ENCODE results near the gene ENTR1. TPM values are rescaled to one million over a fixed set of nuclear protein-coding genes. Genes with fewer than 3 reads are reported as not detected.
"Not testable (repeated sequence)": the region's sequence is repeated elsewhere in the genome, so short reads cannot be mapped to it uniquely, and the experiment has no call there.

Gene ENTR1
- total and polyA plus RNA-seq, 3 experiments from 2014 or later: 13.1 to 55.5 (median 52.2) TPM

DNA sequence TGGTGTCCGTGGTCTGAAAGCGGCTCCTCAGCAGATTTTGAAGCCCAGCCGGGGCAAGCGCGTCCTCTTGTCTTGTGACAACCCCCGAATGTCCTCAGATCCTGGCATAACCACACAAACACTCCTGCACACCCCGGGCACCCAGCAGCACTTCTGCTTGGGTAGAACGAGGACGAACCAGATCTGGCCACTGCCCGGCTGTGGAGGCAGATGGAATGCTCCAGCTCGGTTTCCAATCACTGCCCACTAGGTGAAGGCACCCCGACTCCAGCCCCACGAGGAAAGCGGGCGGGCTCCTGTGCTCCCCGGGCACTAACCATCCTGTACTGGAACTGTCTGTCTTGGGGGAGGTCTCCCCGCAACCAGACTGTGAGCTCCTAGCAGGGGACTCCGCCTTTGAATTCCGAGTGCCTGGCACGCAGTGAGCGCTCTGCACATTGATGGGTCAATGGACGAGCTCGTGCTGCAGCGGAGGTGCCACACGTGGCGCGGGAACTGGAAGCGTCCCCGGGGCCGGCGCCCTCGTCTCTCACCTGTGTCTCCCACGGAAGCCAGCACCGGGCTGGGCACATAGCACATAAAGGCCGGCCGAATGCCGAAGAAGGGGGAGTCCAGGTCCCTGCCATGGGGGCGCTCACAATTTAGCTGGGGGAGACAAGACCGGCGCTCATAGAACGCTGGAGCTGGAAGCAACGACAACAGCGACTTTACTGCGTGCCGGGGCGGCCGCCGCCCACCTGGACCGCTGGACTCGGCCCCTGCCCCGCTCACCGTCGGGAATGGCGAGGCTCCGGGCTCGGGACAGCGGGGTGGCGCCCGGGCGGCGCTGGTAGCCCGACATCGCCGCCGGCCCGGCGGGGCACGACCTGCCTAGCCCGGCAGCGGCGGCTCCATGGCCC is 608 bp downstream of the ENTR1 start:
- H3K36me3 ChIP-seq (ENCODE audit: insufficient read depth, low read length): peaks cover 13% of the 10 kb centered on the region

DNA sequence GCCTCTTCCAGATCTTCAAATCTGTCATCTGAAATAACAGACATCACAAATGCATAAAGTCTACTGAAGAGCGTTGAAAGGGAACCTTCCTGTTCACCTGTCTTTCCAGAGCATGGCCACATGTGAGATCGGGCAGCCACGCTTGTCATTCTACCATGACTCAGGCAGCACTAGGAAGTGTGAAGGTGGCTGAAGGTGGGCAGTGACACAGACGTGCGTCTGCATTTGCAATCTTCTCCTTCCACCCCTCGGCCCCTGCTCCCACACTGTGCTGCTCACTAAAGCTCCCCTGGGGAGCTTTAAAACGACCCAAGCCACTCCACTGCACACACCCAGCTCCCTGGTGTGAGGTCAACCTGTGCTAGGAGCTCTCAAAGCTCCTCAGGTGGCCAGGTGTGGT is 2.5 kb downstream of the ENTR1 start:
- H3K27ac Mint-ChIP-seq: peak overlapping the region in 4 of 8 donors; percentile 10 to 82 (median 64)
- peaks cover 51 to 74% (median 66%) of the 10 kb centered on the region in 3 donors for H3K4me1 Mint-ChIP-seq
- Histone ChIP-seq H3K27ac (ENCODE audit: low read depth, low read length) (no peak overlapping the region), H3K4me3 (ENCODE audit: low read length) (no peak overlapping the region), H3K9me3 (ENCODE audit: low read length) (no peaks in the 10 kb centered on the region), H3K27me3 (ENCODE audit: insufficient read depth, low read length, poor library complexity, severe bottlenecking) (no peaks in the 10 kb centered on the region), H3K4me1 (ENCODE audit: insufficient read depth, low read length) (peaks cover 56% of the 10 kb centered on the region), H3K36me3 (ENCODE audit: insufficient read depth, low read length) (no peaks in the 10 kb centered on the region)
- peak overlapping the region in 4 of 7 donors; percentile 31 to 81 (median 45) for H3K4me3 Mint-ChIP-seq
- H3K9me3 Mint-ChIP-seq: no peaks in the 10 kb centered on the region
- peaks cover 0 to 59% (median 2%) of the 10 kb centered on the region in 3 donors for H3K36me3 Mint-ChIP-seq
- CTCF ChIA-PET: interaction anchor here (0.5 kb wide), 1 partner anchor 50 kb away, joined by 3 read pairs; no protein-coding TSS in a partner anchor
- POLR2A ChIA-PET: no interaction called here
- no peaks in the 10 kb centered on the region for H3K27me3 Mint-ChIP-seq
- DNase-seq: no peak

More for the DNA sequence above, 608 bp downstream of the ENTR1 start:
- Histone ChIP-seq H3K27me3 (ENCODE audit: insufficient read depth, low read length, poor library complexity, severe bottlenecking) (no peaks in the 10 kb centered on the region), H3K4me3 (ENCODE audit: low read length) (peak overlapping the region; percentile 73), H3K27ac (ENCODE audit: low read depth, low read length) (peak overlapping the region; percentile 67), H3K9me3 (ENCODE audit: low read length) (no peaks in the 10 kb centered on the region), H3K4me1 (ENCODE audit: insufficient read depth, low read length) (peaks cover 38% of the 10 kb centered on the region)
- POLR2A ChIA-PET: no interaction called here
- Mint-ChIP-seq H3K4me3 (peak overlapping the region; percentile 86 to 98 (median 90)), H3K27ac (peak overlapping the region; percentile 68 to 93 (median 87)), H3K36me3 (peaks cover 0 to 75% (median 5%) of the 10 kb centered on the region in 3 donors), H3K27me3 (no peaks in the 10 kb centered on the region), H3K4me1 (peaks cover 36 to 61% (median 49%) of the 10 kb centered on the region in 3 donors), H3K9me3 (no peaks in the 10 kb centered on the region)
- CTCF ChIA-PET: interaction anchor here (1.1 to 1.7 kb wide), 5 partner anchors 9 to 222 kb away, joined by 3 to 13 read pairs (median 4); no protein-coding TSS in a partner anchor
- peak in 4 of 5 donors; percentile 9 to 38 (median 31) for DNase-seq

DNA sequence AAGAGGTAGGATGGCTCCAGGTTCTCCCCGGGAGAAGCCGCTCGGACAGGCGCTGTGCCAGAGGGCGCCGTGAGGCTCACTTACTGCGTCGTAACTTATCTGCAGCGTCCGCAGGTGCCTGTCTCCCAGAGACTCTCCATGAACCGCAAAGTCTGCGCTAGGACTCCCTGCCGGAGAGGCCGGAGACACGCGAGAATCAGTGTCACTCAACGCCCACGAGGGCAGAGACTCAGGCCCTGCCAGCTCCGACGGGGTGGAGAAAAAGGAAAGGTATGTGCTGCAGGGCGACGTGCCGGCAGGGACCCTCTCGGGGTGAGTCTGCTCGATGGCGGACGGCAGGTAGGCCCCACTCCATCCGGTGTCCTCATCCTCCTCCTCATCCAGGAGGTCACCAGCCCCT is 3.4 kb downstream of the ENTR1 start:
- peaks cover 58% of the 10 kb centered on the region for H3K4me1 ChIP-seq (ENCODE audit: insufficient read depth, low read length)
- POLR2A ChIA-PET; H3K27me3 Mint-ChIP-seq; CTCF ChIA-PET; H3K9me3 ChIP-seq (ENCODE audit: low read length); H3K4me3 Mint-ChIP-seq; H3K4me3 ChIP-seq (ENCODE audit: low read length); H3K36me3 ChIP-seq (ENCODE audit: insufficient read depth, low read length); H3K27ac ChIP-seq (ENCODE audit: low read depth, low read length); DNase-seq; H3K9me3 Mint-ChIP-seq; H3K27me3 ChIP-seq (ENCODE audit: insufficient read depth, low read length, poor library complexity, severe bottlenecking): not testable (repeated sequence)
- peak overlapping the region in 2 of 8 donors; percentile 57 to 82 for H3K27ac Mint-ChIP-seq
- peaks cover 0 to 56% (median 2%) of the 10 kb centered on the region in 3 donors for H3K36me3 Mint-ChIP-seq
- H3K4me1 Mint-ChIP-seq: peaks cover 55 to 78% (median 69%) of the 10 kb centered on the region in 3 donors

DNA sequence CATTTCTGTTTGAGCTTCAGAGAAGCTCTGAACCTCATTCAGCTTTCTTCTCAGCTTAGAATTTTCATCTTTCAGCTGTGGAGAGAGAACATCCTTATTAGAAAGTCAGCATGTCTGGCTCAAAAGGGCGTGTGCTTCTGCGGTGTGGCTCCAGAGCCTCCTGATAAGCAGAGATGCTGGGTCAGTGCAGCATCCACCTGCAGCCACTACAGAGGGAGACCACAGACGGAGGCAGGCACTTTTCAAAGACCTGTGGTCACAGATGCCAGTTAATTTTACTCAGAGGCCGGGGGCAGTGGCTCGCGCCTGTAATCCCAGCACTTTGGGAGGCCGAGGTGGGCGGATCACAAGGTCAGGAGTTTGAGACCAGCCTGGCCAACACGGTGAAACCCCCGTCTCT is 4.5 kb downstream of the ENTR1 start:
- H3K36me3 ChIP-seq (ENCODE audit: insufficient read depth, low read length); CTCF ChIA-PET; H3K27ac ChIP-seq (ENCODE audit: low read depth, low read length); H3K4me3 ChIP-seq (ENCODE audit: low read length); H3K27me3 ChIP-seq (ENCODE audit: insufficient read depth, low read length, poor library complexity, severe bottlenecking); H3K9me3 Mint-ChIP-seq; H3K27me3 Mint-ChIP-seq; DNase-seq; H3K9me3 ChIP-seq (ENCODE audit: low read length): not testable (repeated sequence)
- peaks cover 47% of the 10 kb centered on the region for H3K4me1 ChIP-seq (ENCODE audit: insufficient read depth, low read length)
- POLR2A ChIA-PET: interaction anchor here (0.6 kb wide), 1 partner anchor 447 kb away, joined by 7 read pairs; no protein-coding TSS in a partner anchor
- H3K4me1 Mint-ChIP-seq: peaks cover 47 to 73% (median 58%) of the 10 kb centered on the region in 3 donors
- H3K27ac Mint-ChIP-seq: peak overlapping the region in 3 of 8 donors; percentile 42 to 99 (median 72)
- peaks cover 0 to 48% (median 2%) of the 10 kb centered on the region in 3 donors for H3K36me3 Mint-ChIP-seq
- H3K4me3 Mint-ChIP-seq: peak overlapping the region in 2 of 7 donors; percentile 28 to 74

DNA sequence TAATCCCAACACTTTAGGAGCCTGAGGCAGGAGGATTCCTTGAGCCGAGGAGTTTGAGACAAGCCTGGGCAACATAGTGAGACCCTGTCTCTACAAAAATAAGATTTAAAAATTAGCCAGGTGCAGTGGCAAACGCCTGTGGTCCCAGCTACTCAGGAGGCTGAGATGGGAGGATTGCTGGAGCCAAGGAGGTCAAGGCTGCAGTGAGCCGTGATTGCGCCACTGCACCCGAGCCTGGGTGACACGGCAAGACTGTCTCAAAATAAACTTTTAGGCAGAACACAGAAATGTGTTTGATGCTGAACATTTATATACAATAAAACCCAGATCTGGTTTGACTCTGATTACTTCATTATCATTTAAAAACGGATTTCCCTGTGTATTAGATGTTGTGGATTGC is 4.9 kb downstream of the ENTR1 start:
- peaks cover 8% of the 10 kb centered on the region for H3K36me3 ChIP-seq (ENCODE audit: insufficient read depth, low read length)
- Mint-ChIP-seq H3K4me3 (peak overlapping the region in 3 of 7 donors; percentile 16 to 83 (median 28)), H3K4me1 (peaks cover 48 to 72% (median 56%) of the 10 kb centered on the region in 3 donors), H3K27ac (peak overlapping the region in 5 of 8 donors; percentile 42 to 99 (median 92)), H3K9me3 (no peaks in the 10 kb centered on the region), H3K36me3 (peaks cover 0 to 44% (median 2%) of the 10 kb centered on the region in 3 donors), H3K27me3 (no peaks in the 10 kb centered on the region)
- H3K27ac ChIP-seq (ENCODE audit: low read depth, low read length): no peak overlapping the region
- ChIA-PET POLR2A (interaction anchor here (0.6 kb wide), 1 partner anchor 446 kb away, joined by 7 read pairs; no protein-coding TSS in a partner anchor), CTCF (no interaction called here)
- H3K27me3 ChIP-seq (ENCODE audit: insufficient read depth, low read length, poor library complexity, severe bottlenecking): no peaks in the 10 kb centered on the region
- H3K4me3 ChIP-seq (ENCODE audit: low read length): no peak overlapping the region
- DNase-seq: no peak
- no peaks in the 10 kb centered on the region for H3K9me3 ChIP-seq (ENCODE audit: low read length)
- peaks cover 49% of the 10 kb centered on the region for H3K4me1 ChIP-seq (ENCODE audit: insufficient read depth, low read length)

DNA sequence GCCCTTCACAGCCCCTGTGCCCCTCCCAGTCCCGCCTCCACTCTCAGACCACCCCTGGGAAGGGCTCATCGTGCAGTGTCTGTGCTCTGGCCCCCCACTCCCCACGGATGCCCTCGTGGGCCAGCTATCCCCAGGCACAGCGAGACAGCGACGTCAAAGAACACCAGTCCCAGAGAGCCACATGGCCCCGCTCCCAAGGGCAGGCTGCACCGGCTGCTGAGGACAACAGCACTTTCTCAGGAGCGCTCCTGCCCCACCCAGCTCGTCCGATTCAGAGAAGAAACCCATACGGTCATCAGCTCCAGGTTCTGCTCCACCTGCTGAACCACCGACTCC is 5.6 kb downstream of the ENTR1 start:
- no peak for DNase-seq
- ChIA-PET CTCF (interaction anchor here (0.6 kb wide), 1 partner anchor 15 kb away, joined by 3 read pairs; no protein-coding TSS in a partner anchor), POLR2A (no interaction called here)
- Histone ChIP-seq H3K4me1 (ENCODE audit: insufficient read depth, low read length) (peaks cover 53% of the 10 kb centered on the region), H3K27me3 (ENCODE audit: insufficient read depth, low read length, poor library complexity, severe bottlenecking) (no peaks in the 10 kb centered on the region), H3K27ac (ENCODE audit: low read depth, low read length) (peak overlapping the region; percentile 29), H3K9me3 (ENCODE audit: low read length) (no peaks in the 10 kb centered on the region), H3K4me3 (ENCODE audit: low read length) (no peak overlapping the region), H3K36me3 (ENCODE audit: insufficient read depth, low read length) (peaks cover 8% of the 10 kb centered on the region)
- H3K4me3 Mint-ChIP-seq: peak overlapping the region in 6 of 7 donors; percentile 63 to 89 (median 72)
- H3K9me3 Mint-ChIP-seq: no peaks in the 10 kb centered on the region
- peak overlapping the region; percentile 66 to 99 (median 92) for H3K27ac Mint-ChIP-seq
- no peaks in the 10 kb centered on the region for H3K27me3 Mint-ChIP-seq
- peaks cover 46 to 69% (median 54%) of the 10 kb centered on the region in 3 donors for H3K4me1 Mint-ChIP-seq
- peaks cover 0 to 40% (median 2%) of the 10 kb centered on the region in 3 donors for H3K36me3 Mint-ChIP-seq

DNA sequence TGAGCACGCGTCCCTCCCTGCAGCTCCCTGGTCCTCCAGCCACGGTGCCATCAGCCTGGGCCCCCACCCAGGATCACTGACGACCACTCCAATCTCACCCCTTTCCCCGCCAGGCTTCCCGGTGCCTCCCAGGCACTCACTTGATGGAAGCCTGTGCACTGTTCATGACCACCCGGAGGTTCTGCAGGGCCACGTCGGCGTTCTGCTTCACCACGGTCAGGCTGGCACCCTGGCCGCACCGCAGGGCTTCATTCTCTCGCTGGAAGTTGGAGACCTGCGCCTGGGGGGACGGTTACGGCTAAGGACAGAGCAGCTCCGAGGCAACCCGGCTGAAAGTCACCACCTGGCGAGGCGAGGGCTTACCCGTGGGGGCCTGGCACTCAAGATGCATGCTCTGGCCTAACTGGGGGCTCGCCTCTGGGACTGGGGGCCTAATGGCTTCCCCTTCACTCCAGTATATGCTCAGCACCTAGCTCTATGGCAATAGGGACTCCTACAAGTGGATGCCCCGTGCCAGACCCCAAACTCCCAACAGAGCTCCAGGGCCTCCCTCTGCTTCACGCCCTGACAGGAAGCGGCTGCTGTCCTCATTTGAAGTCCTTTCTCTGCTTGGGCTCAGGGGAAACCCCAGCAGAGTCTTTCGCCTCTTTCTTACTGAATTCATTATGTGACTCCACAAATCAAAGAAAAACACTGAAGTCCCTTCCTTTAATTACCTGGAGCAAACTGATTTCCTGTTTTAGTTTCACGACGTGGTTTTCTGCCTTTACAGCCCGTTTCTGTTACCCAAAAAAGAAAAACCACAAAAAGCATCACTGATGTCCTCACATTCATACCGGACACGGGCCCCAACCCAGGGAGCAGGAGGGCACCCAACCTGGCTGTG is 6.3 kb downstream of the ENTR1 start:
- Mint-ChIP-seq H3K4me3 (peak overlapping the region; percentile 62 to 85 (median 72)), H3K27me3 (no peaks in the 10 kb centered on the region), H3K27ac (peak overlapping the region; percentile 50 to 99 (median 92)), H3K36me3 (peaks cover 0 to 41% (median 2%) of the 10 kb centered on the region in 3 donors), H3K9me3 (no peaks in the 10 kb centered on the region), H3K4me1 (peaks cover 43 to 66% (median 49%) of the 10 kb centered on the region in 3 donors)
- H3K4me1 ChIP-seq (ENCODE audit: insufficient read depth, low read length): peaks cover 51% of the 10 kb centered on the region
- no peaks in the 10 kb centered on the region for H3K27me3 ChIP-seq (ENCODE audit: insufficient read depth, low read length, poor library complexity, severe bottlenecking)
- H3K36me3 ChIP-seq (ENCODE audit: insufficient read depth, low read length): peaks cover 8% of the 10 kb centered on the region
- CTCF ChIA-PET: interaction anchor here (0.6 kb wide), 1 partner anchor 15 kb away, joined by 3 read pairs; no protein-coding TSS in a partner anchor
- peak overlapping the region; percentile 51 for H3K27ac ChIP-seq (ENCODE audit: low read depth, low read length)
- POLR2A ChIA-PET: interaction anchor here (1.1 to 1.6 kb wide), 2 partner anchors 20 to 41 kb away, joined by 3 to 8 read pairs; partner anchors contain the start of gene DNLZ
- H3K4me3 ChIP-seq (ENCODE audit: low read length): no peak overlapping the region
- peak in 4 of 5 donors; percentile 17 to 46 (median 28) for DNase-seq
- no peaks in the 10 kb centered on the region for H3K9me3 ChIP-seq (ENCODE audit: low read length)
